Measurements from ENCODE around the gene TMEM106A.
"Not testable (repeated sequence)": the region's sequence is repeated elsewhere in the genome, so short reads cannot be mapped to it uniquely, and the experiment has no call there.

The TMEM106A gene

GRCh38 chr17:43246456-43246855, 34.8 kb downstream of the TMEM106A start:
- not testable (repeated sequence) for H3K36me3 ChIP-seq (ENCODE audit: insufficient read depth, low read length); H3K9ac ChIP-seq (ENCODE audit: insufficient read length); DNase-seq (ENCODE audit: low read depth, low spot score); H3K4me3 ChIP-seq; H3K27ac ChIP-seq; H3K9me3 ChIP-seq (ENCODE audit: low read depth, low read length)
